ENCODE measurements around the gene DUXB.

GRCh38 chr16:75701361-75701760, at the start of gene DUXB:
- TF ChIP-seq CTCF (IDR thresholded peaks at IDR 0.05) (no peak), POLR2AphosphoS5 (IDR thresholded peaks at IDR 0.05) (no peak), POLR2A (IDR thresholded peaks at IDR 0.05) (no peak), EP300 (IDR thresholded peaks at IDR 0.05) (no peak)

All from stomach (tissue), 4 donors.